ENCODE data around the gene LILRA6.
"Not testable (repeated sequence)": the region's sequence is repeated elsewhere in the genome, so short reads cannot be mapped to it uniquely, and the experiment has no call there.

Gene LILRA6

DNA sequence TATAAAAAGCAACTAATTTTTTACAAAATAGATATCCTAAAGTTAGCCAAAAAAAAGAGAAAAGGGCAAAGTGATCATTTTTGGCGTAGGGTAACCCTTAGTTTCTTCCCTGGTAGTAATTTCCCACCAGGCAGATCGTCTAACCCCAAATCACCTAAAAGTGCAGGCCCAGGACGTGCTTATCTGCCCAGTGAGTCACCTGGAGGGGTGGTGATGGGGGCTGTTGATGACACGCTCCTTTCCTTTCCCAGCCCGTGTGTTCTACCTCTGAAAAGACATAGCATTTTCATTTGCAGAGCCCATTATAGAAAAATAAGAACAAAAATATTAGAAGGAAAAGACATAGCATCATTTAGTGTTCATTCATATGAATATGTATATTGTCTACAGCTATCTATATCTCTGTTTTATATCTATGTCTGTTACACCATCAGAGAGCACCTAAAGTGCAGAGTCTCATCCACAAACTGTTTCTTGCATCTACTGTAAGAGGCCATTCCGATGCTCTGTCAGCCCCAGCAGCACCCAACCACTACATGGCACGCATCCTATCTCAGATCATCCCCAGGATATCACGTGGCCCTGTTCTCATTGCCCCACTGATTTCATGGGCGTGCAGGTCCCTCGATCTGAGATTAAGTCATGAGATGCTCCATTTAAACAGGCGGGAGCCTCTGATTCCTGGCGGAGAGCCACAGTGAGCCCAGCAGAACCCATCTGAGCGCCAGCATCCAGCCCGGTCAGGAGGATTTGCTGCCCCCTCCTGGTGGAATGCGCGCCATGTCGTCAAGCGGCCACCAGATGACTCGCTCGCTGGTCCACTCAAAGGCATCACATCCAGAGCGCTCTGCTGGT, 11.3 kb downstream of the LILRA6 start:
- DNase-seq (ENCODE audit: low read depth in 2 of 2) = peak; percentile 53 to 69

GRCh38 chr19:54230031-54230430, 12.6 kb downstream of the LILRA6 start:
- no peak for DNase-seq (ENCODE audit: low read depth in 2 of 2)

GRCh38 chr19:54229146-54229545, 13.4 kb downstream of the LILRA6 start:
- no peak for DNase-seq (ENCODE audit: low read depth in 2 of 2)

DNA sequence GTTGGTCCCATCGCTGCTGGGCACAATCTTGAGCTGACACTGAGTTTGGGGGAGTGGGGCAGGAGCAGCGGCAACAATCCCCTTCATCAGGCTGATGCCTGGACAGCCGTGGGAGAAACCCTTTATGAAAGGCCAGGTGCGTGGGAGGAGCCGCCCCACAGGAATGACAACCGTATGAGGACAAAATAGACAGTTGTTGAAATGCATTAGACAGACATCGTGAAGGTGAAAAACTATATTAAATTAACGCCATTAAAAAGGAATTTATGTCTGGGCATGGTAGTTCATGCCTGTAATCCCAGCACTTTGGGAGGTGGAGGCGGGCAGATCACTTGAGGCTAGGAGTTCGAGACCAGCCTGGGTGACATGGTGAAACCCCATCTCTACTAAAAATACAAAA, 18.0 kb downstream of the LILRA6 start:
- DNase-seq (ENCODE audit: low read depth in 2 of 2) = not testable (repeated sequence)

DNA sequence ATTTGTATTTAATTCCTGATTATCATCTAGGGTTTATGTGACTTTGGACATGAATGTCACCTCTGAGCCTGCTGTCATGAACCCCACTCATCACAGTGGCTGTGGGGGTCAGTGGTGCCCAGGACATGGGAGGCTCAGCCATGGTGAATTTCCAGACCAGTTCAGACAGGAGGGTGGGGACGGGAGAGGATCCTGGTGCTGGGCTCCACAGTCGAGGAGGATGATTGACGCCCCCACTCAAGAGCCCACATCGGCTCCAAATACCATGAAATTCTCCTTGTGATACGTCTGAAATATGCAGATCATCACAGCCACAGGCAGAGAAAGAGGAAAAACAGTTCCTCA, 18.7 kb downstream of the LILRA6 start:
- not testable (repeated sequence) for DNase-seq (ENCODE audit: low read depth in 2 of 2)

GRCh38 chr19:54223277-54223936, 19.2 kb downstream of the LILRA6 start:
- DNase-seq (ENCODE audit: low read depth in 2 of 2) = not testable (repeated sequence)

GRCh38 chr19:54222474-54223276, 19.9 kb downstream of the LILRA6 start, which contains the start of gene LILRB3:
Gene LILRB3, minus strand, starts transcription at chr19:54223007. Its CDS starts 31 bp downstream, at chr19:54222976.
- DNase-seq (ENCODE audit: low read depth in 2 of 2) = not testable (repeated sequence)

DNA sequence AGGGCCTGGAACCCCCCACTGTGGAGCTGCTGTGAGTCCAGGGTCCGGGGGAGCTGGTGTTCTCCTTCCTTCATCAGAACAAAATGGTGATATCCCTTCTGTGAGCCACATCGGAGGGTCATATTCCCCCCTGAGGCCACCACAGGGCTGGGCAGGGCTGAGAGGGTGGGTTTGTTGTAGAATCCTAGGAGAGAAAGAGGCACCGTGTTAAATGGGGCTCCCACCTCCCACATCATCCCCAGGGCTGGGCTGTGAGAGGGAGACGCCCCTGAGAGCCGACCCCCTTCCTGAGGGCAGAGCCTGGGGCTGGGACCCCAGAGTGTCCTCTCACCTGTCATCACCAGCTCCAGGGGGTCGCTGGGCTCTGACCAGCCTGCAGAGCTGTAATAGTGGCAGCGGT, 20.6 kb downstream of the LILRA6 start:
- DNase-seq (ENCODE audit: low read depth in 2 of 2) = not testable (repeated sequence)

DNA sequence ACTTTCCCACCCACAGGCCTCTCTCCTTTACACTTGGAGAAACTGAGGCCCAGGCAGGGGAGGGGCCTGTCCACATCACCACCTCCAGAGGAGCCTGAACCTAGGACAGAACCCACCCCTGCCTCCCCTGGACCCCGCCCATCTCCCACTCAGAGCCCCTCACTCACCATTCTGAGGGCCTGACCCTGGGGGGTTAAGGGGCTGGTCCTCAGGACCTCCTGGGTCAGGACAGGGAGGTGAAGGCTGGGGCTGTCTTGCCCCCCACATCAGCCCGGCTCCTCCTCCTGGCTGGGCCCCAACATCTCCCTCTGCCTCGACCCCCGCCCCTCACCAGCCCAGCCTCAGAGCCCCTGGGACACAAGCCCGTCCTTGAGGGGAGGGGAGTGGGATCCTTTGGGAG, 22.9 kb downstream of the LILRA6 start:
- not testable (repeated sequence) for DNase-seq (ENCODE audit: low read depth in 2 of 2)

GRCh38 chr19:54218960-54219661, 23.5 kb downstream of the LILRA6 start:
- DNase-seq (ENCODE audit: low read depth in 2 of 2) = no peak

- no peak for DNase-seq (ENCODE audit: low read depth in 2 of 2)
These were observed 24.3 kb downstream of the LILRA6 start for GRCh38 chr19:54218259-54218658.

DNA sequence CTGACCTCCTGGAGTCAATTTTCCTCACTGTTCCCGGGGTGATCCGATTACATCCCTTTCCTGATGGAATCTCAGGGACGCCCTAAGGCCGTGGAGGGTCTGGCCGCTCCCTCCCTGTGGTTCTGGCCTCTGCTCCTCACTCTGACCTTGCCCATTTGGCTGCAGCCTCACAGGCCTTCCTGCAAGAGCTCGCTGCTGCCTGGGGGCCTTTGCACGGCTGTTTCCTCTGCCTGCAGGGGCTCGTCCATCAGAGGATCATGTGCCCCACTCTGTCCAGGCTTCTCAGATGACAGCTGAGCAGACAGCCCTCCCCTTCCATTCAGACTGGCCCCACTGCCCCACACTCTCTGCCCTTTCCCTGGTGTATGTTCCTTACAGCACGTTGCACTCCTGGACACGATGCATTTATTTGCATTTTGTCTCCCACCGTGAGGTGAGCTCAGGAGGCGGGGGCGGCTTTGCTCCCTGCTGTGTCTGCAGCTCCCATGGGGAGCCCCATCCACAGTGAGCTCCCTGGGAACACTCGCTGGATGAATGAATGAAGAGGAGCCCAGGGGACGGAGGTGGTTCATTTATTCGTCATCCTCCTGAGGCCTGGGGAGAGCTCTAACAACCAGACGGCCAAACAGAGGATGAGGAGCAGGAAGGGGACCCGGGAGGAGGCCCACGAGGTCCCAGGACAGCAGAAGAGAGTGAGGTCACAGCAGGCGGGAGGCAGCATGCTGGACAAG, 24.9 kb downstream of the LILRA6 start:
- not testable (repeated sequence) for DNase-seq (ENCODE audit: low read depth in 2 of 2)

- DNase-seq (ENCODE audit: low read depth in 2 of 2) = no peak
These were observed 25.7 kb downstream of the LILRA6 start for GRCh38 chr19:54216869-54217268.

- not testable (repeated sequence) for DNase-seq (ENCODE audit: low read depth in 2 of 2)
These were observed 27.9 kb downstream of the LILRA6 start for GRCh38 chr19:54214734-54215133.

GRCh38 chr19:54214217-54214616, 28.4 kb downstream of the LILRA6 start:
- DNase-seq (ENCODE audit: low read depth in 2 of 2) = not testable (repeated sequence)

GRCh38 chr19:54211235-54211634, 31.4 kb downstream of the LILRA6 start:
- no peak for DNase-seq (ENCODE audit: low read depth in 2 of 2)

DNA sequence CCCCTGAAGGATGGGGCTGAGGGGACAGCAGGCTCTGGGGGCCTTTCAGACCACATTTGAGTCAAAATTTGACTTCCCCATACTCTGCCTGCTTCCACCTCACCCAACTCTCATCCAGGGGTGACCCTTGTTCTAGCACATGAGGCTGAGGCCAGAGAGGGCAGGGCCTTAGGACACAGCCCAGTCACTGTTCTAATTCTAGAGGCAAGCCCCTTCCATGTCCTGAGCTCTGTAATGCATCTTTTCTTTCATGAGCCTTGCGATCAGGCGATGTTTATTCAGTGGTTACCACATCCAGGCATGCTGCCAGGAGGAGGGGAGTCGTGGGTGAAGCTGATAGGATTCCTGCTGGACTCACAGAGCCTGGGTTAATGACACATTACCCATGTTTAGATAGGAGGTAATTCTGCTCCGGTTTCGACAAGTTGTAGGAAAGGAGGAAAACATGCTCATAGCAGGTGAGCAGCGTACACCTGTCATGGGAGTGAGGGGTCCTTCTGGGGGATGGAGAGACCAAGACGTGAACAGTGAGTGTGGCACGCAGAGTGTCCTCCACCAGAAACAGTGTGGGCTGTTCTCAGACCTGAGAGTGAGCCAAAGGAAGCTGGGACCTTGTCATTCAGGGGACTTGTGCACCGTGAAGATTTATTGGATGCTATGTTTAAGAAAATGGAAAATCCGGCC, 32.6 kb downstream of the LILRA6 start:
- no peak for DNase-seq (ENCODE audit: low read depth in 2 of 2)

GRCh38 chr19:54209058-54209810, 33.4 kb downstream of the LILRA6 start:
- no peak for DNase-seq (ENCODE audit: low read depth in 2 of 2)

DNA sequence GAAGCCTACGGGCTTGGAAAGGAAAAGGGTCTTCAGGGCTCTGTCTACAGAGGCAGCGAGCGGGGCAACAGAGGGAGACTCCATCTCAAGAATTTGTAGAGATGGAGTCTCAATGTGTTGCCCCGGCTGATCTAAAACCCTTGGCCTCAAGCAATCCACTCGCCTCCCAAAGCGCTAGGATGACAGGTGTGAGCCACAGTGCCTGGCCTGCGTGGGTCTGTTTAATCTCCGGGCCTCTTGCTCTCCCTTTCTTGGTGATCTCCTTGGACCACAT, 33.9 kb downstream of the LILRA6 start:
- no peak for DNase-seq (ENCODE audit: low read depth in 2 of 2)
